Measurements from ENCODE around the gene USP3.

DNA sequence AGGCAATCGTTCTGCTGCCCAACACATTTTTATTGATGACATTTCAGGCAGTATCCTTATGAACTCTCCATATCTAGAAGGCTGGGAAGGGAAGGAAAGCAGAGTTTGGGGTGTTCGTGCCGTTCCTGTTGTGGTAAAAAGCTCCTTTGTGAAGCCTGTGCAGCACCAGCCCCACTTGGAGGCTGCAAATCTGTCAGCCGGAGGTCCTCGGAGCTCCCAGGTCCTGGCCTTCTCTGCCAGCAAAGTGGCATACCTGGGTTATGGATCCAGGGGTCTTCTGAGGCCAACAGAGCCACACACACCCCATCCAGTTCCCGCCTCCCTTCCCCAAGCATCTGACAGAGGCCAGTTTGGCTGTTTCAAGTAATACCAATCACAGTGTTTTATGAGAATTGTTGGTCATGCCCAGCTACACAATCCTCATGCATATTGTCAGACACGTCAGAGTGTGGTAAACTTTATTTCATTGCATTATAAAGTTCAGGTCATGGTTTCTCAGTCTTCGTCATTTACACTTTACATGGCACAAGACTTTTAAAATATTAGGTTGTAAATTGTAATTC is 15.9 kb upstream of the USP3 start:
- TF ChIP-seq, protein P1, sequence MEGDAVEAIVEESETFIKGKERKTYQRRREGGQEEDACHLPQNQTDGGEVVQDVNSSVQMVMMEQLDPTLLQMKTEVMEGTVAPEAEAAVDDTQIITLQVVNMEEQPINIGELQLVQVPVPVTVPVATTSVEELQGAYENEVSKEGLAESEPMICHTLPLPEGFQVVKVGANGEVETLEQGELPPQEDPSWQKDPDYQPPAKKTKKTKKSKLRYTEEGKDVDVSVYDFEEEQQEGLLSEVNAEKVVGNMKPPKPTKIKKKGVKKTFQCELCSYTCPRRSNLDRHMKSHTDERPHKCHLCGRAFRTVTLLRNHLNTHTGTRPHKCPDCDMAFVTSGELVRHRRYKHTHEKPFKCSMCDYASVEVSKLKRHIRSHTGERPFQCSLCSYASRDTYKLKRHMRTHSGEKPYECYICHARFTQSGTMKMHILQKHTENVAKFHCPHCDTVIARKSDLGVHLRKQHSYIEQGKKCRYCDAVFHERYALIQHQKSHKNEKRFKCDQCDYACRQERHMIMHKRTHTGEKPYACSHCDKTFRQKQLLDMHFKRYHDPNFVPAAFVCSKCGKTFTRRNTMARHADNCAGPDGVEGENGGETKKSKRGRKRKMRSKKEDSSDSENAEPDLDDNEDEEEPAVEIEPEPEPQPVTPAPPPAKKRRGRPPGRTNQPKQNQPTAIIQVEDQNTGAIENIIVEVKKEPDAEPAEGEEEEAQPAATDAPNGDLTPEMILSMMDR (conservative IDR thresholded peaks at IDR 0.05; ENCODE audit: low read length) = no peak
- no peak for TF ChIP-seq EZH2phosphoT487 (IDR thresholded peaks at IDR 0.05; ENCODE audit: borderline replicate concordance)
